Measurements from ENCODE around the gene IRF6.

IRF6 gene

GRCh38 chr1:209756615-209757445, 49.1 kb downstream of the IRF6 start:
- no peak for TF ChIP-seq CTCF (IDR thresholded peaks at IDR 0.05; ENCODE audit: low read depth, low read length, missing control alignments)
- DNase-seq (ENCODE audit: extremely low read depth, low read depth), result no peak
- H3K4me3 ChIP-seq (replicated peaks; ENCODE audit: low read depth, low read length), result no peak overlapping the region

GRCh38 chr1:209755926-209756614, 49.9 kb downstream of the IRF6 start, which contains the start of gene TRAF3IP3:
TRAF3IP3 (plus strand) TSS chr1:209756053; CDS start chr1:209760040, 3,987 bp downstream.
- H3K4me3 ChIP-seq (replicated peaks; ENCODE audit: low read depth, low read length), result no peak within 1 kb of the TSS
- no peak for TF ChIP-seq CTCF (IDR thresholded peaks at IDR 0.05; ENCODE audit: low read depth, low read length, missing control alignments)
- DNase-seq (ENCODE audit: extremely low read depth, low read depth), result no peak

- TF ChIP-seq CTCF (IDR thresholded peaks at IDR 0.05; ENCODE audit: low read depth, low read length, missing control alignments), result no peak
- no peak for DNase-seq (ENCODE audit: extremely low read depth, low read depth)
- no peak overlapping the region for H3K4me3 ChIP-seq (replicated peaks; ENCODE audit: low read depth, low read length)
These were observed 50.7 kb downstream of the IRF6 start for GRCh38 chr1:209755256-209755655.

- no peak for DNase-seq (ENCODE audit: extremely low read depth, low read depth)
- H3K4me3 ChIP-seq (replicated peaks; ENCODE audit: low read depth, low read length), result no peak overlapping the region
- TF ChIP-seq CTCF (IDR thresholded peaks at IDR 0.05; ENCODE audit: low read depth, low read length, missing control alignments), result no peak
These were observed 53.1 kb downstream of the IRF6 start for GRCh38 chr1:209752890-209753289.

- H3K4me3 ChIP-seq (replicated peaks; ENCODE audit: low read depth, low read length), result no peak overlapping the region
- DNase-seq (ENCODE audit: extremely low read depth, low read depth), result no peak
- no peak for TF ChIP-seq CTCF (IDR thresholded peaks at IDR 0.05; ENCODE audit: low read depth, low read length, missing control alignments)
These were observed 54.2 kb downstream of the IRF6 start for GRCh38 chr1:209751627-209752231.

GRCh38 chr1:209749670-209750323, 56.1 kb downstream of the IRF6 start:
- no peak for DNase-seq (ENCODE audit: extremely low read depth, low read depth)
- no peak for TF ChIP-seq CTCF (IDR thresholded peaks at IDR 0.05; ENCODE audit: low read depth, low read length, missing control alignments)
- H3K4me3 ChIP-seq (replicated peaks; ENCODE audit: low read depth, low read length), result no peak overlapping the region
